ENCODE measurements around the gene CCDC40.
A peak's percentile ranks its signal among the peaks of the same experiment; 100 is the strongest.

The CCDC40 gene

DNA sequence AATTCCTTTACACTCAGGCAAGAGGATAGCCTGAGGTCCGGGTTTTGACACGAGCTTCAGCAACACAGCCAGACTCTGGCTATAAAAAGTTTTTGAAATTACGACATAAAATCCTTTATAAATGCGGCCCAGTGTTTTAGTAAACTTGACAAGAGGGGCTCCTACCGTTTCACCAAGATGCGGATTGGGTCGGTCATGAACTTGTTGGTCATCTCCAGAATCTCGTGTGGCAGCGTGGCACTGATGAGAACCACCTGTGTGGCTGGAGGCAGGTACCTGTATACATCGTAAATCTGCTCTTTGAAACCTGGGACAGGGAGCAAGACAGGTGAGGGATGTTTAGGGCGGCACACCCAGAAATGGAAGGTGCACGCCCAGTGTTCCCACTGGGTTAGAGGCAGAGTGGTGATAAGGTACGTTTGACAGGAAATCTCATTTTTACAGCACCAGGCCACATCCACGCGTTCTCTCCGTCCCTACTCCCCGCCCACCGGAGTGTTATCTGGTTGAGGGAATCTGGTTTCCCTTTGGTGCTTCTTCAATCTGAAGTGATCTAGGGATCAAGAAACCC lies 102.5 kb downstream of the CCDC40 start:
- DNase-seq (ENCODE audit: low read depth), result no peak

DNA sequence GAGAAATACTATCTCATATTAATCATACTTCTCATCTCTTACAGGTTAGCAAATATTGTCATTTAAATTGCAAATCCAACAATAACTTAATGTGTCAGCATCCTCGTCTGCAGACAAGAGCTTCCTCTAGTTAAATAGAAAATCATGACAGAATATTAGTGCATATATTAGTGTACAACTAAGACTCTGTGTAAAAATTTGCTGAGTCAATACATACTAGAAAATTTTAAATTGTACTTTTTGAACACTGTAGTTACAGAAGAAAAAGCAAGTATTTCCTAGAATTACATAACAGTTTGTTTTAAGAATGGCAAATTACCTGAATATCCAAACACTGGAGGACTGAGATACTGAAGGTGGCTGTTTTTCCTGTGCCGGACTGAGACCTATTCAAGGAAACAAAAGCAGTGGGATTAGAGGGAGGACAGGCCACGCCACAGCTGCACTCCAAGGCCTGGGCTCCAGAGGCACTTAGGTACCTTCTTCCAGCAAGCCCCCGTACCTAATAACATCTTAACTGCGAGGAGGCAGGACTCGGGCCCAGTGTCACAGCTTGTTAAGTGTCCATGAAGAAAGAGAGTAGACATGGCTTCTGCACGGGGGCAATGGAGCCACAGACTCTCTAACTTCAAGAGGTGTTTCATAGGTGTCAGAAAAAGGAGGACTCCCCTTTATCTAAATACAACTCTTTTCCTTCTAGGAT lies 105.2 kb downstream of the CCDC40 start:
- no peak for DNase-seq (ENCODE audit: low read depth)

GRCh38 chr17:80142929-80143328 lies 106.5 kb downstream of the CCDC40 start:
- DNase-seq (ENCODE audit: low read depth), result no peak

DNA sequence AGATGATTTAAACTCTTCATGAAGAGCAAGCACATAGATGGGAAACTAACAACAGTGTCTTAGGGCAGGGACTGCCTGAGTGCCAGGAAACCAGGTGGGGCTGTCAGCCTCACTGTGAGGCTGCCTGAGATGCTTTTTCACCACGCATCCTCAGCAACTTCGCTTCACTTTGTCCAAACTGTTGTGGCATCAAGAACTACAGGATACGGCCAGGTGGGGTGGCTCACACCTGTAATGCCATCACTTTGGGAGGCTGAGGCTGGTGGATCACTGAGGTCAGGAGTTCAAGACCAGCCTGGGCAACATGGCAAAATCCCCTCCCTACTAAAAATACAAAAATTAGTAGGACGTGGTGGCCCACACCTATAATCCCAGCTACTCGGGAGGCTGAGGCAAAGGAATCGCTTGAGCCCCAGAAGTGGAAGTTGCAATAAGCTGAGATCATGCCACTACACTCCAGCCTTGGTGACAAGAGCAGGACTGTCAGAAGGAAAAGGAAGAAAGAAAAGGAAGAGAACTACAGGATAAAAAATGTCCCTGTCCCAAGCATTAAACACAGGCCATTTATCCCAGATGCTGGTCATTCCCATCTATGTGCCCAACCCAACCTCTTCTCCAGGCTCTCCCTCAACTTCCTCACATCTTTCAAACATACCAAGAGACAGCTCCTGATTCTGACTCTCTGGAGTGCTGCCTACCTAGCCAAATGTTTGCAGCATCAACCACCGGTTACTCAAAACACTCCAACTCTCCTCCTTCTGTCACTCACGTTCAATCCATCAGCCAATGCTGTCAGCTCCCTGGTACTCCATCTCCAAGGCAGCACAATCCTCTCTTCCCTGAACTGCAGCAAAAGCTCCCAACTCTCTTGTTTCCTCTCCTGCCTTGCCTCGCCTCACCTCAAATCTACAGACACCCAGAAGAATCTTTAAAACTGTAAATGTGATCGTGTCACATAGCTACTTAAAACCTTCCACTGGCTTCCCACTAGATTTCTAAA lies 108.9 kb downstream of the CCDC40 start:
- DNase-seq (ENCODE audit: low read depth), result no peak

DNA sequence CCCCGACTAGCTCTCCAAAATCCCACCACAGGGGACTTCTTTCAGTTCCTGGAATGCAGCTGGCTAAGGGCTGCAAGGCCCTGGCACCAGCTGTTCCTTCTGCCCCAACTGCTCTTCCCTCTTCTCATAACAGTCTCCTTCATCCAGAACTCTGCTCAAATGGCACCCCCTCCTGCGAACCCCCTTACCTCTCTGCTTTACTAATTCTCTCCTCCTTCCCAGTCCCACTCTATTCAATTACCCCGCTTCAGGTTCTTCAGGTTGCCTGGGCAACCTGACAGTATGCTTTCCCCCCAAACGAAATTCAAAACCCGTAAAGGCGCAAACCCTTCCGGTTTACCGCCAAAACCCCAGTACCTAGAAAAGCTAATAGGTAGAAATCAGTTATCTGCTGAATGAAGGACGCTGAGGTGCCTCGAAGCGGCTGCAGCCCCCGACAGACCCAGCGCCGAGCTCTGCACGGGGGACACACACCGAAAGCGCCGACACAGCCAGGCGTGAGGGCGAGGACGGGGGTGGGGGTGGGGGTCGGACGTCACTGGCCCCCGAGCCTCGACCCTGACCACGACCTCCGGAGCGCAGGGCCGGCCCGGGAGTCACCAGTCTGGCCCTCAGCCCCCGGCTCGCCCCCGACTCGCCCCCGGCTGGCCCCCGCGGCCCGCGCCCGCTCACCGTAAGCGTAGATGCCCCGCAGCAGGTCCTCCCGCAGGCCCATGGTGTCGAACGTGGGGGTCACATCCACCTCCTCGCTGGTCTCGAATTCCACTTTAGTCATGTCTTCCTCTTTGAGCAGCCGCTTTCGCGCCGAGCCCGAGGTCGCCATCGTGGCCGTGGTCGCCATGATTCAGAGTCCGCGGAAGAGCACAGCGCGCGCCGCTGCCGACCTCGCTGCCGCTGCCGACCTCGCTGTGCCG lies 109.9 kb downstream of the CCDC40 start:
- DNase-seq (ENCODE audit: low read depth), result no peak

DNA sequence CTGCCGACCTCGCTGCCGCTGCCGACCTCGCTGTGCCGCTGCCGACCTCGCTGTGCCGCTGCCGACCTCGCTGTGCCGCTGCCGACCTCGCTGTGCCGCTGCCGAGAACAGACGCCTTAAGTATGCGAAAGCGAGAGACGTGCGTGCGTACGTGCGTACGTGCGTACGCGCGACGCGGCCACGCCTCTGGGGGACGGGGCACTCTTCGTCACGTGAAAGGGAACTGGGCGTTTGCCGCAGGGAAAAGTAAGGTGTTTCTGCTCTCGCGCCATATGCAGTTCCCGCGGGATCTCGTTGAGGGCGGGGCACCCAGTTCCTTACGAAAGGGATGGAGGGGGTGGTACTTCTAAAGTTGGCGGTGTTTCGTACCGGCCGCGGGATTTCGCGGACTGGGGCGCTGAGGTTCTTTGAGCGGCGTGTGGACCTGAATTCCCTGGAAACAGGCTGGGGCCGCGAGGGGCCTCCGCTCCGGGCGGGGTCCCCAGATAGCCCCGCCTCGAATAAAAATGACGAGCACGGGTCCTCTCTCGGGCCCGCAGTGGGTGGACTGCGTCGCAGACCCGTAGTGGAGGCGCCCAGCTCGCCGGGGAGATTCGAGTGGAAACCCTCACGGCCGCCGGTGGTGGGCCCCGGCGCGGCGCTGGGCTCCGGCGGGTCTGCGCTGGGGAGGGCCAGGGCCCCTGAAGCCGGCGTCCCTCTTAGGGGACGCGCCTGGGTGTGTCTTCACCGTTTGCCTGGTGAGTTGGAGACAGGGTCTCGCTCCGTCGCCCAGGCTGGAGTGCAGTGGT lies 110.8 kb downstream of the CCDC40 start, which contains the start of gene EIF4A3:
TSS of gene EIF4A3 (minus strand) at position 94 of the 788 bp plus-strand sequence. CDS start 167 bp downstream, outside the sequence.
- DNase-seq (ENCODE audit: low read depth), result peak; percentile 95
